ENCODE results near the gene MFSD12. TPM values are rescaled to one million over a fixed set of nuclear protein-coding genes. Genes with fewer than 3 reads are reported as not detected.
A peak's percentile ranks its signal among the peaks of the same experiment; 100 is the strongest.

Gene MFSD12
- total RNA-seq, 1 donor from 2014 or later = 71.5 TPM

- Mint-ChIP-seq H3K27ac (no peak overlapping the region), H3K4me3 (ENCODE audit: low read depth) (no peak overlapping the region), H3K27me3 (no peaks in the 10 kb centered on the region), H3K9me3 (ENCODE audit: low read depth) (no peaks in the 10 kb centered on the region), H3K4me1 (ENCODE audit: low read depth) (no peaks in the 10 kb centered on the region), H3K36me3 (ENCODE audit: insufficient read depth) (peaks cover 3% of the 10 kb centered on the region)
- TF ChIP-seq CTCF (IDR thresholded peaks at IDR 0.05; ENCODE audit: unreplicated experiment) = no peak
- DNase-seq (ENCODE audit: low spot score, unreplicated experiment) = no peak
These were observed 11.3 kb downstream of the MFSD12 start for GRCh38 chr19:3546119-3546518.

- H3K27ac Mint-ChIP-seq = no peak overlapping the region
- H3K36me3 Mint-ChIP-seq (ENCODE audit: insufficient read depth) = peaks cover 3% of the 10 kb centered on the region
- H3K4me1 Mint-ChIP-seq (ENCODE audit: low read depth) = no peaks in the 10 kb centered on the region
- H3K27me3 Mint-ChIP-seq = no peaks in the 10 kb centered on the region
- no peak overlapping the region for H3K4me3 Mint-ChIP-seq (ENCODE audit: low read depth)
- TF ChIP-seq CTCF (IDR thresholded peaks at IDR 0.05; ENCODE audit: unreplicated experiment) = no peak
- no peaks in the 10 kb centered on the region for H3K9me3 Mint-ChIP-seq (ENCODE audit: low read depth)
- no peak for DNase-seq (ENCODE audit: low spot score, unreplicated experiment)
These were observed 11.7 kb downstream of the MFSD12 start for GRCh38 chr19:3545669-3546034.

- Mint-ChIP-seq H3K9me3 (ENCODE audit: low read depth) (no peaks in the 10 kb centered on the region), H3K27me3 (no peaks in the 10 kb centered on the region), H3K36me3 (ENCODE audit: insufficient read depth) (peaks cover 3% of the 10 kb centered on the region), H3K27ac (peak overlapping the region; percentile 90), H3K4me1 (ENCODE audit: low read depth) (no peaks in the 10 kb centered on the region), H3K4me3 (ENCODE audit: low read depth) (no peak overlapping the region)
- TF ChIP-seq CTCF (IDR thresholded peaks at IDR 0.05; ENCODE audit: unreplicated experiment) = peak; percentile 90
- peak; percentile 80 for DNase-seq (ENCODE audit: low spot score, unreplicated experiment)
These were observed 12.4 kb downstream of the MFSD12 start for GRCh38 chr19:3544742-3545668.

- no peaks in the 10 kb centered on the region for H3K27me3 Mint-ChIP-seq
- TF ChIP-seq CTCF (IDR thresholded peaks at IDR 0.05; ENCODE audit: unreplicated experiment) = no peak
- H3K4me3 Mint-ChIP-seq (ENCODE audit: low read depth) = no peak overlapping the region
- DNase-seq (ENCODE audit: low spot score, unreplicated experiment) = no peak
- peaks cover 4% of the 10 kb centered on the region for H3K4me1 Mint-ChIP-seq (ENCODE audit: low read depth)
- H3K27ac Mint-ChIP-seq = no peak overlapping the region
- peaks cover 7% of the 10 kb centered on the region for H3K36me3 Mint-ChIP-seq (ENCODE audit: insufficient read depth)
- no peaks in the 10 kb centered on the region for H3K9me3 Mint-ChIP-seq (ENCODE audit: low read depth)
These were observed 13.4 kb downstream of the MFSD12 start for GRCh38 chr19:3544058-3544376.

GRCh38 chr19:3543150-3544057 lies 14.0 kb downstream of the MFSD12 start:
- peaks cover 4% of the 10 kb centered on the region for H3K4me1 Mint-ChIP-seq (ENCODE audit: low read depth)
- no peak overlapping the region for H3K27ac Mint-ChIP-seq
- no peaks in the 10 kb centered on the region for H3K9me3 Mint-ChIP-seq (ENCODE audit: low read depth)
- no peak overlapping the region for H3K4me3 Mint-ChIP-seq (ENCODE audit: low read depth)
- peaks cover 7% of the 10 kb centered on the region for H3K36me3 Mint-ChIP-seq (ENCODE audit: insufficient read depth)
- H3K27me3 Mint-ChIP-seq = no peaks in the 10 kb centered on the region
- no peak for TF ChIP-seq CTCF (IDR thresholded peaks at IDR 0.05; ENCODE audit: unreplicated experiment)
- DNase-seq (ENCODE audit: low spot score, unreplicated experiment) = no peak

All from progenitor cell of endocrine pancreas (in vitro differentiated cells).